ENCODE results near the gene TFDP1.

TFDP1 gene

GRCh38 chr13:113584205-113584869 lies at the start of gene TFDP1:
TSS of gene TFDP1 (plus strand) at chr13:113584753. CDS start at chr13:113585838, 1,085 bp downstream.
- DNase-seq (ENCODE audit: low read depth in 3 of 3, low spot score in 1 of 3): peak in 2 of 3 donors; percentile 19 to 58

GRCh38 chr13:113535381-113535781 lies 49.2 kb upstream of the TFDP1 start:
- no peak for DNase-seq (ENCODE audit: low read depth in 3 of 3, low spot score in 1 of 3)

GRCh38 chr13:113536461-113537110 lies 48.0 kb upstream of the TFDP1 start:
- DNase-seq (ENCODE audit: low read depth in 3 of 3, low spot score in 1 of 3): no peak

GRCh38 chr13:113537205-113537604 lies 47.3 kb upstream of the TFDP1 start:
- DNase-seq (ENCODE audit: low read depth in 3 of 3, low spot score in 1 of 3): no peak

- DNase-seq (ENCODE audit: low read depth in 3 of 3, low spot score in 1 of 3): no peak
These were observed 46.5 kb upstream of the TFDP1 start for GRCh38 chr13:113537909-113538688.

GRCh38 chr13:113538689-113539058 lies 45.9 kb upstream of the TFDP1 start:
- DNase-seq (ENCODE audit: low read depth in 3 of 3, low spot score in 1 of 3): no peak

- DNase-seq (ENCODE audit: low read depth in 3 of 3, low spot score in 1 of 3): no peak
These were observed 45.4 kb upstream of the TFDP1 start for GRCh38 chr13:113539176-113539575.

- no peak for DNase-seq (ENCODE audit: low read depth in 3 of 3, low spot score in 1 of 3)
These were observed 44.7 kb upstream of the TFDP1 start for GRCh38 chr13:113539822-113540221.

GRCh38 chr13:113540523-113540922 lies 44.0 kb upstream of the TFDP1 start:
- DNase-seq (ENCODE audit: low read depth in 3 of 3, low spot score in 1 of 3): no peak

- no peak for DNase-seq (ENCODE audit: low read depth in 3 of 3, low spot score in 1 of 3)
These were observed 41.7 kb upstream of the TFDP1 start for GRCh38 chr13:113542751-113543424.

- DNase-seq (ENCODE audit: low read depth in 3 of 3, low spot score in 1 of 3): no peak
These were observed 40.3 kb upstream of the TFDP1 start for GRCh38 chr13:113544071-113544891.

- no peak for DNase-seq (ENCODE audit: low read depth in 3 of 3, low spot score in 1 of 3)
These were observed 39.7 kb upstream of the TFDP1 start for GRCh38 chr13:113544896-113545295.

GRCh38 chr13:113545455-113545930 lies 39.1 kb upstream of the TFDP1 start:
- no peak for DNase-seq (ENCODE audit: low read depth in 3 of 3, low spot score in 1 of 3)

GRCh38 chr13:113545931-113546516 lies 38.5 kb upstream of the TFDP1 start:
- no peak for DNase-seq (ENCODE audit: low read depth in 3 of 3, low spot score in 1 of 3)

GRCh38 chr13:113546571-113547237 lies 37.8 kb upstream of the TFDP1 start:
- no peak for DNase-seq (ENCODE audit: low read depth in 3 of 3, low spot score in 1 of 3)

GRCh38 chr13:113547238-113547971 lies 37.1 kb upstream of the TFDP1 start:
- no peak for DNase-seq (ENCODE audit: low read depth in 3 of 3, low spot score in 1 of 3)

- no peak for DNase-seq (ENCODE audit: low read depth in 3 of 3, low spot score in 1 of 3)
These were observed 36.3 kb upstream of the TFDP1 start for GRCh38 chr13:113548171-113548641.

GRCh38 chr13:113548778-113549621 lies 35.6 kb upstream of the TFDP1 start:
- DNase-seq (ENCODE audit: low read depth in 3 of 3, low spot score in 1 of 3): no peak

Data from stimulated activated CD4-positive, alpha-beta T cell treated with anti-CD3 and anti-CD28 coated beads, TNF-alpha, amount 100 ng/mL, for 1 hour (primary cell).